GM23338 (cell line): ENCODE results near the gene CDCP1. TPM values are rescaled to one million over a fixed set of nuclear protein-coding genes. Genes with fewer than 3 reads are reported as not detected.

ENCODE experiments used
- ATAC-seq: fragments of 200-7000 bp; cut with Tn5 transposase; 3 replicates; pipeline ENCODE4 v1.9.1; 2020
- DNase-seq: peaks from one replicate; pipeline ENCODE4 v3.0.0-alpha.2; 2015; ENCODE audit warnings: low spot score
- H2AFZ ChIP-seq: fragments of 200-600 bp; sonication (generic); 2 replicates; pipeline ENCODE4 v1.8.0; 2016; ENCODE audit warnings: antibody characterized with exemption, mild to moderate bottlenecking, moderate library complexity
- H3F3A ChIP-seq: fragments of 200-600 bp; sonication (generic); replicated peaks from 2 replicates; pipeline ENCODE4 v1.8.0; 2017; ENCODE audit warnings: antibody characterized with exemption, mixed run types, low read depth
- H3K27ac ChIP-seq: fragments of 200-600 bp; sonication (generic); 2 replicates; pipeline ENCODE4 v1.6.1; 2016; ENCODE audit warnings: low read depth
- H3K27me3 ChIP-seq: fragments of 200-600 bp; sonication (generic); 2 replicates; pipeline ENCODE4 v1.8.0; 2016; ENCODE audit warnings: mild to moderate bottlenecking, mixed run types, moderate library complexity; ENCODE audit not compliant: insufficient read depth
- H3K36me3 ChIP-seq: fragments of 200-600 bp; sonication (generic); 2 replicates; pipeline ENCODE4 v1.8.0; 2016; ENCODE audit warnings: mild to moderate bottlenecking; ENCODE audit not compliant: insufficient read depth
- H3K4me1 ChIP-seq: fragments of 200-600 bp; sonication (generic); 2 replicates; pipeline ENCODE4 v1.8.0; 2016; ENCODE audit warnings: mild to moderate bottlenecking, moderate library complexity; ENCODE audit not compliant: insufficient read depth
- H3K4me2 ChIP-seq: fragments of 200-600 bp; sonication (generic); 2 replicates; pipeline ENCODE4 v1.7.1; 2017; ENCODE audit warnings: mixed run types
- H3K4me3 ChIP-seq: fragments of 200-600 bp; sonication (generic); 2 replicates; pipeline ENCODE4 v1.6.1; 2016; ENCODE audit warnings: mixed run types
- H3K79me2 ChIP-seq: fragments of 200-600 bp; sonication (generic); replicated peaks from 2 replicates; pipeline ENCODE4 v1.8.0; 2017; ENCODE audit warnings: mild to moderate bottlenecking; ENCODE audit not compliant: insufficient read depth
- H3K9me2 ChIP-seq: fragments of 200-600 bp; sonication (generic); 2 replicates; pipeline ENCODE4 v1.8.0; 2017; ENCODE audit not compliant: insufficient read depth
- H4K20me1 ChIP-seq: fragments of 200-600 bp; sonication (generic); replicated peaks from 2 replicates; pipeline ENCODE4 v1.8.0; 2017; ENCODE audit warnings: mild to moderate bottlenecking; ENCODE audit not compliant: insufficient read depth
- H3K27ac Mint-ChIP-seq: 2 replicates; pipeline ENCODE4 v1.8.0; 2020; ENCODE audit warnings: inconsistent platforms, mild to moderate bottlenecking, moderate library complexity, mixed read lengths
- H3K27me3 Mint-ChIP-seq: 3 replicates; pipeline ENCODE4 v1.8.0; 2022; ENCODE audit warnings: low read depth, mild to moderate bottlenecking, moderate library complexity, mixed read lengths, inconsistent platforms; ENCODE audit not compliant: insufficient read depth, poor library complexity
- H3K36me3 Mint-ChIP-seq: 3 replicates; pipeline ENCODE4 v1.8.0; 2021; ENCODE audit warnings: low read depth, mild to moderate bottlenecking, inconsistent platforms, moderate library complexity, mixed read lengths
- H3K4me1 Mint-ChIP-seq: 3 replicates; pipeline ENCODE4 v1.8.0; 2020; ENCODE audit warnings: mild to moderate bottlenecking, inconsistent platforms, mixed read lengths
- H3K4me3 Mint-ChIP-seq: 3 replicates; pipeline ENCODE4 v1.8.0; 2021; ENCODE audit warnings: moderate library complexity, mild to moderate bottlenecking, inconsistent platforms, mixed read lengths
- H3K9me3 Mint-ChIP-seq: 3 replicates; pipeline ENCODE4 v1.8.0; 2020; ENCODE audit warnings: moderate library complexity, mild to moderate bottlenecking, inconsistent platforms, mixed read lengths
- CREB1 ChIP-seq: fragments of 250-450 bp; sonication (Bioruptor Pico); IDR thresholded peaks from 2 replicates; pipeline ENCODE4 v1.5.0; 2020; ENCODE audit warnings: low read depth, mild to moderate bottlenecking, moderate library complexity
- CTCF ChIP-seq, 2 experiments: fragments of 200-600 bp in 1 of 2; sonication (generic) in 1 of 2; conservative IDR thresholded peaks; 2 replicates each; pipeline versions ENCODE4 v1.5.1 to v1.6.1; 2016 to 2017; ENCODE audit warnings: antibody characterized with exemption in 2 of 2, low read depth in 2 of 2, mild to moderate bottlenecking in 2 of 2, moderate library complexity in 1 of 2
- ETS1 ChIP-seq: IDR thresholded peaks from 2 replicates; pipeline ENCODE4 v1.6.1; 2016; ENCODE audit warnings: antibody characterized with exemption
- EZH2 ChIP-seq: fragments of 200-600 bp; sonication (generic); IDR thresholded peaks from one replicate; pipeline ENCODE4 v1.8.0; 2017; ENCODE audit warnings: antibody characterized with exemption, mild to moderate bottlenecking, low read depth; ENCODE audit not compliant: unreplicated experiment
- EZH2phosphoT487 ChIP-seq: fragments of 200-600 bp; sonication (generic); IDR thresholded peaks from one replicate; pipeline ENCODE4 v1.8.1; 2018; ENCODE audit warnings: antibody characterized with exemption; ENCODE audit not compliant: unreplicated experiment
- JUNB ChIP-seq: IDR thresholded peaks from one replicate; pipeline ENCODE4 v1.6.1; 2016; ENCODE audit warnings: antibody characterized with exemption; ENCODE audit not compliant: unreplicated experiment
- NANOG ChIP-seq: IDR thresholded peaks from 2 replicates; pipeline ENCODE4 v1.6.1; 2016; ENCODE audit warnings: antibody characterized with exemption, borderline replicate concordance
- POLR2AphosphoS5 ChIP-seq: IDR thresholded peaks from 2 replicates; pipeline ENCODE4 v1.6.1; 2016; ENCODE audit warnings: antibody characterized with exemption, low read depth
- REST ChIP-seq: IDR thresholded peaks from one replicate; pipeline ENCODE4 v1.6.1; 2018; ENCODE audit warnings: antibody characterized with exemption; ENCODE audit not compliant: unreplicated experiment
- STAT1 ChIP-seq: IDR thresholded peaks from one replicate; pipeline ENCODE4 v1.6.1; 2016; ENCODE audit warnings: antibody characterized with exemption; ENCODE audit not compliant: unreplicated experiment
- ZNF114 ChIP-seq: fragments of 250-450 bp; sonication (Bioruptor Pico); IDR thresholded peaks from 2 replicates; pipeline ENCODE4 v1.5.0; 2020; ENCODE audit warnings: mild to moderate bottlenecking, moderate library complexity
- ZNF331 ChIP-seq: fragments of 250-450 bp; sonication (Bioruptor Pico); IDR thresholded peaks from 2 replicates; pipeline ENCODE4 v1.5.0; 2020; ENCODE audit warnings: low read depth, mild to moderate bottlenecking, moderate library complexity
- ZNF462 ChIP-seq: fragments of 250-450 bp; sonication (Bioruptor Pico); IDR thresholded peaks from 2 replicates; pipeline ENCODE4 v1.5.0; 2020; ENCODE audit warnings: mild to moderate bottlenecking, moderate library complexity
- polyA plus RNA-seq: library from polyadenylated mRNA; unstranded; fragments of >200 nt; fragmentation: Nextera tagmentation; extraction: Ambion mirVana; gene quantifications from 2 replicates; pipeline ENCODE4 v1.2.1, GENCODE V29; 2016
- total RNA-seq: library from RNA; depleted of rRNA; stranded (reverse); fragments of >200 nt; shearing (Covaris generic); gene quantifications from 2 replicates; pipeline ENCODE4 v1.2.3, GENCODE V29; 2014

Gene CDCP1
- total and polyA plus RNA-seq, 2 experiments from 2014 or later: 7.7 to 20.1 TPM

DNA sequence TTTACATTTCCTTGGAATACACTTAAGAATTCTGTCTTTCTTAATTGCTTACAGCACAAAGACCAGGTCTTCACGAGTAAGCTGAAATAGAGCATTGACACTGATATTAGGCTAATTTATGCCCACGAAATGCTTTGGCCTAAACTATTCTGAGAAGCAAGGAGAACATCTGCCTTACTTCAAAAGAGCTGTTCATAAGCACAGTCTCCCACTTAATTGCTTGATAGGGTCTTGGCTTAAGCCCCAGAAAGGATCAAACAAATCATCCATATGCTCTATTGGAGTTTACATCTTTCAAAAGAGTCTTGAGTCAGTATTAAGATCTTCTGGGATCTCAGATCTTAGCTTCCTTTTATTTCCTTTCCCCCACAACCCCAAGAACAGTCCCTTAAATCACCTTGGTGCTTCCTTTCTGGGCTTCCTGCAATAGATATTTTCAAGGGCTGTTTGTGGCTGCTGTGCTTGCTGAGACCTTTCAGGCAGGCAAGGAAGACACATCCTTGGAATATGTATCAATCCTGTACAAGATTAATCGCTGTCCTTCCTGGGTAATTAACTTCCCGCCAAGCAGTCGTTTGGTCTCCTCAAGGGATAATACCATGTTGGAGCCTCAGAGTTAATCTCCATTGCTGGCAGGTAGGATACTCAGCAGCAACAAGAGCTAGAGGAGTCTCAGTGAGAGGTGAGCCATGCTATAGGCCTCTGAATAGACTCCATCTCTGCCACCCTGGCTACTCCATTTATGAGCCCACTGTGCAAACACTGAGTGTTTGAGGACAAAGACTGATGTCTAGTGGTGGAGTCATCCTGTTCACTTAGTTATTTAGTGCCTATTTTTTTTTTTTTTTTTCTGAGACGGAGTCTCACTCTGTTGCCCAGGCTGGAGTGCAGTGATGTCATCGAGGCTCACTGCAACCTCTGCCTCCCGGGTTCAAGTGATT is 42.8 kb upstream of the CDCP1 start:
- Histone ChIP-seq H3F3A (no peaks in the 10 kb centered on the region), H3K27ac (no peak overlapping the region), H3K4me3 (no peak overlapping the region), H3K36me3 (no peaks in the 10 kb centered on the region), H3K79me2 (no peaks in the 10 kb centered on the region), H3K27me3 (no peaks in the 10 kb centered on the region), H3K9me2 (no peaks in the 10 kb centered on the region), H4K20me1 (no peaks in the 10 kb centered on the region), H3K4me1 (no peaks in the 10 kb centered on the region), H2AFZ (no peak overlapping the region), H3K4me2 (no peak overlapping the region)
- H3K36me3 Mint-ChIP-seq: no peaks in the 10 kb centered on the region
- H3K9me3 Mint-ChIP-seq: no peaks in the 10 kb centered on the region
- peaks cover 7% of the 10 kb centered on the region for H3K27me3 Mint-ChIP-seq
- no peak for TF ChIP-seq POLR2AphosphoS5
- TF ChIP-seq JUNB: no peak
- no peak for TF ChIP-seq REST
- no peak for TF ChIP-seq ZNF331 (CRISPR knock-in tag)
- no peak for TF ChIP-seq EZH2
- no peak for TF ChIP-seq CREB1
- no peak for TF ChIP-seq EZH2phosphoT487
- TF ChIP-seq ZNF462 (CRISPR knock-in tag): no peak
- no peak for TF ChIP-seq STAT1
- no peak for TF ChIP-seq ETS1
- no peak for TF ChIP-seq CTCF (conservative IDR thresholded peaks at IDR 0.05; ENCODE audit: low read depth in 2 of 2)
- no peak for TF ChIP-seq ZNF114 (CRISPR knock-in tag)
- no peak for TF ChIP-seq NANOG
- no peak overlapping the region for H3K27ac Mint-ChIP-seq
- DNase-seq (no peak), ATAC-seq (no peak)
- no peak overlapping the region for H3K4me3 Mint-ChIP-seq
- H3K4me1 Mint-ChIP-seq: no peaks in the 10 kb centered on the region
